PFSK-1 (cell line): Measurements from ENCODE around the gene KCNQ5.

ENCODE experiments used
- FOXP2 ChIP-seq: optimal IDR thresholded peaks from 2 replicates; pipeline ENCODE3; 2011; ENCODE audit warnings: borderline replicate concordance, control low read depth, inconsistent platforms; ENCODE audit not compliant: insufficient read depth; ENCODE audit errors: extremely low read length, extremely low read depth
- POLR2AphosphoS5 ChIP-seq: IDR thresholded peaks from 2 replicates; pipeline ENCODE4 v1.6.1; 2012; ENCODE audit warnings: low read depth, mild to moderate bottlenecking, control low read depth, low read length, moderate library complexity
- SIN3A ChIP-seq: IDR thresholded peaks from 2 replicates; pipeline ENCODE4 v1.6.1; 2012; ENCODE audit warnings: mild to moderate bottlenecking, low read length, moderate library complexity, borderline replicate concordance; ENCODE audit not compliant: insufficient read depth
- TAF1 ChIP-seq: IDR thresholded peaks from 2 replicates; pipeline ENCODE4 v1.6.1; 2012; ENCODE audit warnings: low read length, control low read depth, borderline replicate concordance; ENCODE audit not compliant: insufficient read depth
- TF ChIP-seq, protein P1 (sequence below), 2 experiments: IDR thresholded peaks; 2 replicates each; pipeline versions ENCODE4 v1.6.1 to v1.8.0; 2011 to 2012; ENCODE audit warnings: low read depth in 2 of 2, low read length in 2 of 2, control low read depth in 1 of 2, inconsistent platforms in 1 of 2, mild to moderate bottlenecking in 1 of 2, moderate library complexity in 1 of 2; ENCODE audit not compliant: insufficient read depth in 1 of 2

DNA sequence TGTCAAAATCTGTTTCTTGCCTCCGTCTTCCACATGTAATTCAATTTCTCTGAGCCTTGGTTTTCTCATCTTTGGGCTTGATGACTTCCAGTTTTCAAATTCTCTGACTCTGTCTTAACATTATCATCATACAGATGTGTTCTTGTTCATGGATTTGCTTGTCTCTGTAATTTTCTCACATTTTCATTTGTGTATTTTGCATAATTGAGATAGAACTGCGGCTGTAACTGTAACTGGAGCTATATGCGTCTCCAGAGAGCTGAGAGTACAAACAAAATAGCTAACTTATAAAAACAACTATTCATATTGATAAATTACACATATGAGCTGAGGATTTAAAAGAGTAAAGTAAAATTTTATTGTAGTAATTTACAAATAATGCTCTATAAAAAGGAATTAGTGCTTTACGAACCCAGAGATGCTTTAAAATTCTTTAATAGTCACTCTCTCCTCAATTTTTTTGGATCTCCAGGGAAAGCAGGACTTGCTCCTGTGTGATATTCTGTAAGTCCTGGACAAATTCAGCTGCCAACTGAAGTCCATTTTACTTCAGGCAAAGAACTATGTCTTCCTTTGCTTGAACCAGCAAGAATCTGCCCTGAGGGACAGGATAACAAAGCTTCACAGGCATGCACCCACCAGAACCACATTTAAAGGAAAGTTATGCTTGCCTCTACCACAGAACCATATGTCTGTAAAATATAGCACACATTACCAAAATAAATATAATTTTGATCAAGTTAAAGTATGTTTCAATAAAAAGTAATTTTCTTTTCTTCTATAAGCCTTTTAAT lies 315.1 kb downstream of the KCNQ5 start:
- TF ChIP-seq SIN3A (no peak), TAF1 (no peak), POLR2AphosphoS5 (no peak), FOXP2 (no peak)
- TF ChIP-seq, protein P1, sequence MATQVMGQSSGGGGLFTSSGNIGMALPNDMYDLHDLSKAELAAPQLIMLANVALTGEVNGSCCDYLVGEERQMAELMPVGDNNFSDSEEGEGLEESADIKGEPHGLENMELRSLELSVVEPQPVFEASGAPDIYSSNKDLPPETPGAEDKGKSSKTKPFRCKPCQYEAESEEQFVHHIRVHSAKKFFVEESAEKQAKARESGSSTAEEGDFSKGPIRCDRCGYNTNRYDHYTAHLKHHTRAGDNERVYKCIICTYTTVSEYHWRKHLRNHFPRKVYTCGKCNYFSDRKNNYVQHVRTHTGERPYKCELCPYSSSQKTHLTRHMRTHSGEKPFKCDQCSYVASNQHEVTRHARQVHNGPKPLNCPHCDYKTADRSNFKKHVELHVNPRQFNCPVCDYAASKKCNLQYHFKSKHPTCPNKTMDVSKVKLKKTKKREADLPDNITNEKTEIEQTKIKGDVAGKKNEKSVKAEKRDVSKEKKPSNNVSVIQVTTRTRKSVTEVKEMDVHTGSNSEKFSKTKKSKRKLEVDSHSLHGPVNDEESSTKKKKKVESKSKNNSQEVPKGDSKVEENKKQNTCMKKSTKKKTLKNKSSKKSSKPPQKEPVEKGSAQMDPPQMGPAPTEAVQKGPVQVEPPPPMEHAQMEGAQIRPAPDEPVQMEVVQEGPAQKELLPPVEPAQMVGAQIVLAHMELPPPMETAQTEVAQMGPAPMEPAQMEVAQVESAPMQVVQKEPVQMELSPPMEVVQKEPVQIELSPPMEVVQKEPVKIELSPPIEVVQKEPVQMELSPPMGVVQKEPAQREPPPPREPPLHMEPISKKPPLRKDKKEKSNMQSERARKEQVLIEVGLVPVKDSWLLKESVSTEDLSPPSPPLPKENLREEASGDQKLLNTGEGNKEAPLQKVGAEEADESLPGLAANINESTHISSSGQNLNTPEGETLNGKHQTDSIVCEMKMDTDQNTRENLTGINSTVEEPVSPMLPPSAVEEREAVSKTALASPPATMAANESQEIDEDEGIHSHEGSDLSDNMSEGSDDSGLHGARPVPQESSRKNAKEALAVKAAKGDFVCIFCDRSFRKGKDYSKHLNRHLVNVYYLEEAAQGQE (IDR thresholded peaks at IDR 0.05; ENCODE audit: insufficient read depth in 1 of 2, low read depth in 2 of 2, low read length in 2 of 2) = no peak
